Measurements from ENCODE around the gene MGAM2.
"Not testable (repeated sequence)": the region's sequence is repeated elsewhere in the genome, so short reads cannot be mapped to it uniquely, and the experiment has no call there.

The MGAM2 gene

GRCh38 chr7:142100634-142101033 is 10.9 kb upstream of the MGAM2 start:
- Histone ChIP-seq H3K36me3 (ENCODE audit: control insufficient read depth, insufficient read depth, low read length) (no peaks in the 10 kb centered on the region), H3K27me3 (ENCODE audit: control insufficient read depth, insufficient read depth, low read length) (no peaks in the 10 kb centered on the region), H3K4me1 (ENCODE audit: control insufficient read depth, insufficient read depth, low read length) (no peaks in the 10 kb centered on the region), H3K27ac (ENCODE audit: low read depth, low read length) (no peak overlapping the region), H3K4me3 (ENCODE audit: low read length) (no peak overlapping the region), H3K9ac (ENCODE audit: low read length) (no peak overlapping the region)

- H3K36me3 ChIP-seq (ENCODE audit: control insufficient read depth, insufficient read depth, low read length); H3K4me3 ChIP-seq (ENCODE audit: low read length); H3K27ac ChIP-seq (ENCODE audit: low read depth, low read length); H3K4me1 ChIP-seq (ENCODE audit: control insufficient read depth, insufficient read depth, low read length); H3K9ac ChIP-seq (ENCODE audit: low read length); H3K27me3 ChIP-seq (ENCODE audit: control insufficient read depth, insufficient read depth, low read length): not testable (repeated sequence)
Observed at GRCh38 chr7:142101794-142102193, 9.7 kb upstream of the MGAM2 start.

GRCh38 chr7:142104550-142105527 is 6.7 kb upstream of the MGAM2 start:
- Histone ChIP-seq H3K27me3 (ENCODE audit: control insufficient read depth, insufficient read depth, low read length) (no peaks in the 10 kb centered on the region), H3K36me3 (ENCODE audit: control insufficient read depth, insufficient read depth, low read length) (no peaks in the 10 kb centered on the region), H3K27ac (ENCODE audit: low read depth, low read length) (no peak overlapping the region), H3K4me3 (ENCODE audit: low read length) (no peak overlapping the region), H3K4me1 (ENCODE audit: control insufficient read depth, insufficient read depth, low read length) (no peaks in the 10 kb centered on the region), H3K9ac (ENCODE audit: low read length) (no peak overlapping the region)

GRCh38 chr7:142108728-142109505 is 2.6 kb upstream of the MGAM2 start:
- no peak overlapping the region for H3K4me3 ChIP-seq (ENCODE audit: low read length)
- no peak overlapping the region for H3K9ac ChIP-seq (ENCODE audit: low read length)
- no peaks in the 10 kb centered on the region for H3K27me3 ChIP-seq (ENCODE audit: control insufficient read depth, insufficient read depth, low read length)
- no peaks in the 10 kb centered on the region for H3K36me3 ChIP-seq (ENCODE audit: control insufficient read depth, insufficient read depth, low read length)
- H3K4me1 ChIP-seq (ENCODE audit: control insufficient read depth, insufficient read depth, low read length), result no peaks in the 10 kb centered on the region
- H3K27ac ChIP-seq (ENCODE audit: low read depth, low read length), result no peak overlapping the region

GRCh38 chr7:142110098-142110497 is 1.4 kb upstream of the MGAM2 start:
- Histone ChIP-seq H3K9ac (ENCODE audit: low read length) (no peak overlapping the region), H3K4me1 (ENCODE audit: control insufficient read depth, insufficient read depth, low read length) (no peaks in the 10 kb centered on the region), H3K27ac (ENCODE audit: low read depth, low read length) (no peak overlapping the region), H3K36me3 (ENCODE audit: control insufficient read depth, insufficient read depth, low read length) (no peaks in the 10 kb centered on the region), H3K4me3 (ENCODE audit: low read length) (no peak overlapping the region), H3K27me3 (ENCODE audit: control insufficient read depth, insufficient read depth, low read length) (no peaks in the 10 kb centered on the region)

GRCh38 chr7:142110638-142111037 is 880 bp upstream of the MGAM2 start:
- Histone ChIP-seq H3K4me3 (ENCODE audit: low read length) (no peak overlapping the region), H3K4me1 (ENCODE audit: control insufficient read depth, insufficient read depth, low read length) (no peaks in the 10 kb centered on the region), H3K27me3 (ENCODE audit: control insufficient read depth, insufficient read depth, low read length) (no peaks in the 10 kb centered on the region), H3K9ac (ENCODE audit: low read length) (no peak overlapping the region), H3K36me3 (ENCODE audit: control insufficient read depth, insufficient read depth, low read length) (no peaks in the 10 kb centered on the region), H3K27ac (ENCODE audit: low read depth, low read length) (no peak overlapping the region)

- Histone ChIP-seq H3K9ac (ENCODE audit: low read length) (no peak overlapping the region), H3K27me3 (ENCODE audit: control insufficient read depth, insufficient read depth, low read length) (no peaks in the 10 kb centered on the region), H3K4me1 (ENCODE audit: control insufficient read depth, insufficient read depth, low read length) (no peaks in the 10 kb centered on the region), H3K4me3 (ENCODE audit: low read length) (no peak overlapping the region), H3K36me3 (ENCODE audit: control insufficient read depth, insufficient read depth, low read length) (no peaks in the 10 kb centered on the region), H3K27ac (ENCODE audit: low read depth, low read length) (no peak overlapping the region)
Observed at GRCh38 chr7:142112086-142112485, 568 bp downstream of the MGAM2 start.

- no peak overlapping the region for H3K9ac ChIP-seq (ENCODE audit: low read length)
- H3K36me3 ChIP-seq (ENCODE audit: control insufficient read depth, insufficient read depth, low read length), result no peaks in the 10 kb centered on the region
- H3K27ac ChIP-seq (ENCODE audit: low read depth, low read length), result no peak overlapping the region
- no peaks in the 10 kb centered on the region for H3K27me3 ChIP-seq (ENCODE audit: control insufficient read depth, insufficient read depth, low read length)
- H3K4me1 ChIP-seq (ENCODE audit: control insufficient read depth, insufficient read depth, low read length), result no peaks in the 10 kb centered on the region
- no peak overlapping the region for H3K4me3 ChIP-seq (ENCODE audit: low read length)
Observed at GRCh38 chr7:142114207-142114606, 2.7 kb downstream of the MGAM2 start.

GRCh38 chr7:142120524-142120923 is 9.0 kb downstream of the MGAM2 start:
- no peaks in the 10 kb centered on the region for H3K36me3 ChIP-seq (ENCODE audit: control insufficient read depth, insufficient read depth, low read length)
- H3K27ac ChIP-seq (ENCODE audit: low read depth, low read length), result no peak overlapping the region
- no peak overlapping the region for H3K9ac ChIP-seq (ENCODE audit: low read length)
- no peaks in the 10 kb centered on the region for H3K4me1 ChIP-seq (ENCODE audit: control insufficient read depth, insufficient read depth, low read length)
- no peak overlapping the region for H3K4me3 ChIP-seq (ENCODE audit: low read length)
- no peaks in the 10 kb centered on the region for H3K27me3 ChIP-seq (ENCODE audit: control insufficient read depth, insufficient read depth, low read length)

GRCh38 chr7:142123184-142123583 is 11.7 kb downstream of the MGAM2 start:
- no peaks in the 10 kb centered on the region for H3K36me3 ChIP-seq (ENCODE audit: control insufficient read depth, insufficient read depth, low read length)
- H3K4me1 ChIP-seq (ENCODE audit: control insufficient read depth, insufficient read depth, low read length), result no peaks in the 10 kb centered on the region
- H3K9ac ChIP-seq (ENCODE audit: low read length), result no peak overlapping the region
- H3K4me3 ChIP-seq (ENCODE audit: low read length), result no peak overlapping the region
- no peak overlapping the region for H3K27ac ChIP-seq (ENCODE audit: low read depth, low read length)
- H3K27me3 ChIP-seq (ENCODE audit: control insufficient read depth, insufficient read depth, low read length), result no peaks in the 10 kb centered on the region

GRCh38 chr7:142125256-142125955 is 13.9 kb downstream of the MGAM2 start:
- Histone ChIP-seq H3K4me1 (ENCODE audit: control insufficient read depth, insufficient read depth, low read length) (no peaks in the 10 kb centered on the region), H3K36me3 (ENCODE audit: control insufficient read depth, insufficient read depth, low read length) (no peaks in the 10 kb centered on the region), H3K27ac (ENCODE audit: low read depth, low read length) (no peak overlapping the region), H3K9ac (ENCODE audit: low read length) (no peak overlapping the region), H3K4me3 (ENCODE audit: low read length) (no peak overlapping the region), H3K27me3 (ENCODE audit: control insufficient read depth, insufficient read depth, low read length) (no peaks in the 10 kb centered on the region)

- Histone ChIP-seq H3K4me1 (ENCODE audit: control insufficient read depth, insufficient read depth, low read length) (no peaks in the 10 kb centered on the region), H3K27me3 (ENCODE audit: control insufficient read depth, insufficient read depth, low read length) (no peaks in the 10 kb centered on the region), H3K4me3 (ENCODE audit: low read length) (no peak overlapping the region), H3K36me3 (ENCODE audit: control insufficient read depth, insufficient read depth, low read length) (no peaks in the 10 kb centered on the region), H3K9ac (ENCODE audit: low read length) (no peak overlapping the region), H3K27ac (ENCODE audit: low read depth, low read length) (no peak overlapping the region)
Observed at GRCh38 chr7:142130267-142130666, 18.7 kb downstream of the MGAM2 start.
